ENCODE measurements around the gene OR10G8. TPM values are rescaled to one million over a fixed set of nuclear protein-coding genes. Genes with fewer than 3 reads are reported as not detected.
"Not testable (repeated sequence)": the region's sequence is repeated elsewhere in the genome, so short reads cannot be mapped to it uniquely, and the experiment has no call there.

The OR10G8 gene
- not detected for total RNA-seq

- DNase-seq (ENCODE audit: low spot score) = no peak
These were observed at the start of gene OR10G8 for GRCh38 chr11:124026498-124026897. TSS of gene OR10G8 (plus strand) at chr11:124026798. CDS start at chr11:124029623, 2,825 bp downstream.

- DNase-seq (ENCODE audit: low spot score) = no peak
These were observed 48.8 kb upstream of the OR10G8 start, which contains the start of gene OR10S1 for GRCh38 chr11:123977731-123978347. TSS of gene OR10S1 (minus strand) at chr11:123977781. CDS start at chr11:123977664, 117 bp downstream.

- no peak for DNase-seq (ENCODE audit: low spot score)
These were observed 47.3 kb upstream of the OR10G8 start for GRCh38 chr11:123979311-123979710.

GRCh38 chr11:123995119-123995518, 31.5 kb upstream of the OR10G8 start, which contains the start of gene OR10G6:
TSS of gene OR10G6 (minus strand) at chr11:123995161. CDS start at chr11:123995161, 0 bp downstream.
- DNase-seq (ENCODE audit: low spot score) = no peak

GRCh38 chr11:124012697-124013096, 13.9 kb upstream of the OR10G8 start, which contains the start of gene OR10G4:
TSS of gene OR10G4 (plus strand) at chr11:124012997. CDS start at chr11:124015575, 2,578 bp downstream.
- DNase-seq (ENCODE audit: low spot score) = no peak

- DNase-seq (ENCODE audit: low spot score) = not testable (repeated sequence)
These were observed 10.8 kb upstream of the OR10G8 start for GRCh38 chr11:124015837-124016236.

- no peak for DNase-seq (ENCODE audit: low spot score)
These were observed 10.1 kb downstream of the OR10G8 start for GRCh38 chr11:124036666-124037065.

- no peak for DNase-seq (ENCODE audit: low spot score)
These were observed 13.0 kb downstream of the OR10G8 start for GRCh38 chr11:124039557-124039956.

- DNase-seq (ENCODE audit: low spot score) = no peak
These were observed 14.7 kb downstream of the OR10G8 start, which contains the start of gene OR10G7 for GRCh38 chr11:124041254-124041653. TSS of gene OR10G7 (minus strand) at chr11:124041325. CDS start at chr11:124039001, 2,324 bp downstream.

- no peak for DNase-seq (ENCODE audit: low spot score)
These were observed 16.8 kb downstream of the OR10G8 start for GRCh38 chr11:124043420-124043819.

GRCh38 chr11:124050748-124051147, 24.1 kb downstream of the OR10G8 start:
- DNase-seq (ENCODE audit: low spot score) = no peak

GRCh38 chr11:124052966-124053365, 26.4 kb downstream of the OR10G8 start:
- no peak for DNase-seq (ENCODE audit: low spot score)

GRCh38 chr11:124068601-124069110, 42.1 kb downstream of the OR10G8 start:
- no peak for DNase-seq (ENCODE audit: low spot score)

GRCh38 chr11:124069429-124070401, 43.1 kb downstream of the OR10G8 start:
- no peak for DNase-seq (ENCODE audit: low spot score)

GRCh38 chr11:124070915-124071622, 44.5 kb downstream of the OR10G8 start:
- peak; percentile 60 for DNase-seq (ENCODE audit: low spot score)

GRCh38 chr11:124071623-124071948, 45.0 kb downstream of the OR10G8 start:
- DNase-seq (ENCODE audit: low spot score) = no peak

- no peak for DNase-seq (ENCODE audit: low spot score)
These were observed 45.5 kb downstream of the OR10G8 start for GRCh38 chr11:124072147-124072546.

- no peak for DNase-seq (ENCODE audit: low spot score)
These were observed 48.0 kb downstream of the OR10G8 start for GRCh38 chr11:124074554-124074953.

GRCh38 chr11:124075492-124075840, 48.9 kb downstream of the OR10G8 start:
- no peak for DNase-seq (ENCODE audit: low spot score)

GRCh38 chr11:124075841-124076651, 49.4 kb downstream of the OR10G8 start:
- no peak for DNase-seq (ENCODE audit: low spot score)

GRCh38 chr11:124077266-124077665, 50.7 kb downstream of the OR10G8 start:
- DNase-seq (ENCODE audit: low spot score) = no peak

All from mucosa of gallbladder (tissue), 1 donor.